ENCODE data around the gene RAB31.
"Not testable (repeated sequence)": the region's sequence is repeated elsewhere in the genome, so short reads cannot be mapped to it uniquely, and the experiment has no call there.

Gene RAB31

GRCh38 chr18:9869715-9870430 is 161.8 kb downstream of the RAB31 start:
- no peak for DNase-seq

DNA sequence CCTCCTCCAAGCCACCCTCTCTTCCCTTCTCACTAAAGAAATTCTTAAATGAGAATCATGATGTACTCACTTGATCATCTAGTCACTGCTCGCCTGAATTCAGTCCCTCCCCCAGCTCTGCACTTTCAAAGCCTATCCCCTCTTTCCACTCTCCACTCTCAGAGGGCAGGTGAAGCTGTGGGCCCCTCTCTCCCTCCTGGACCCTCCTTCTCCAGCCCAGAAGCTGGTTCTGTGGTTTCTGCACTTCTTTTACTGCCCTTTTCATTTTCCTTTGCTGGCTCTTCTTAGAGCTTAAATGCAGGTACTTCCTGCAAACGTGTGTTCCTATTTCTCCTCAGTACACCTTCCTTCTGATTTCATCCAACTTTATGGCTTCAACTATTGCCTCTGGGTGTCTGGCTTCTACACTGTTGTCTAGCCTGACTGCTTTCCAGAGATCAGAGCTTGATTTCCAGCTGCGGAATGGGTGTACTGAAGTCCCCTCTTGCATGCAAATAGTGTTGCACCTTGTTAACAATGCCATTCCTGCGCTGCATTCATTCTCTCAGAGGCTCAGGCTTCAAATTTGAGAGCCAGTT is 162.4 kb downstream of the RAB31 start:
- DNase-seq: no peak

DNA sequence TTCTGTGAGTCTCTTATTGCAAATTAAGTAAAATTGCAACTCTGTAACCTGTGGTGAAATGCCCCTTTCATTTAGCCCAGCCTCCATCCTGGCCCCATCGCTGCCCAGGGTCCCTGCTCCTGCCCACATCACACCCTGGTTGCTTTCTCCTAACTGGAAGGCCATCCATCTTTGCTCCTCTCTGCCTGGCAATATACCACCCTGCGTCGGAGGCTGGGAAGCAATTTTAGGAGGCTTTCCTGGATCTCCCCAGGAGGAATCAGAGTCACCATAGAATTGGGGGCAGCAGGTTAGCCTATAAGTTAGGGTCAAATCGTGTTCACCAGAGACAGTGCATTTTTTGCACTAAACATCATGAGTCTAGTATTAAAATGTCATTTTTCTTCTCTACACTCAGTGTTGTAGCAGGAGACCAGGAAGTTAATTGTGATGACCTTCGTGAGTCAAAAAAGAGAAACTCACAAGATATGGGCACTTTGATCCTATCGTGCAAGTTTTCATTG is 163.2 kb downstream of the RAB31 start:
- no peak for DNase-seq

DNA sequence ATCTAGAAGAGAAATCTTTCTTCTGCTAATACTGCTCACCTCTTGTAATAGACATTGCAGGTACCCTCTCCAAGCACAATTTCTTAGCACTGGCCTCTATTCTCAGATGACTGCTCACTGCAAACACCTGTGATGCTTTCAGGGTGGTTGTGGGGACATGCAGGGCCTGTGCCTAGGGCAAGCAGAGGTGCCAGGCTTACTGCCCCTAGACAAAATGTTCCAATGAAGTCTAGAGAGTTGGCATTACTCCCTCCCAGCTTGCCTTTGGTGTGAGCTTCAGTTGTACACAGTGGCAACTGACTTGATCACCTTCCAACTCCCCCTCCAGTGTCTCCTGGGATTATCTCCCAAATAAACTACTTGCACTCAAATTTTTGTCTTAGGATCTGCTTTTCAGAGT is 164.7 kb downstream of the RAB31 start:
- no peak for DNase-seq

GRCh38 chr18:9874728-9875127 is 166.6 kb downstream of the RAB31 start:
- DNase-seq: no peak

DNA sequence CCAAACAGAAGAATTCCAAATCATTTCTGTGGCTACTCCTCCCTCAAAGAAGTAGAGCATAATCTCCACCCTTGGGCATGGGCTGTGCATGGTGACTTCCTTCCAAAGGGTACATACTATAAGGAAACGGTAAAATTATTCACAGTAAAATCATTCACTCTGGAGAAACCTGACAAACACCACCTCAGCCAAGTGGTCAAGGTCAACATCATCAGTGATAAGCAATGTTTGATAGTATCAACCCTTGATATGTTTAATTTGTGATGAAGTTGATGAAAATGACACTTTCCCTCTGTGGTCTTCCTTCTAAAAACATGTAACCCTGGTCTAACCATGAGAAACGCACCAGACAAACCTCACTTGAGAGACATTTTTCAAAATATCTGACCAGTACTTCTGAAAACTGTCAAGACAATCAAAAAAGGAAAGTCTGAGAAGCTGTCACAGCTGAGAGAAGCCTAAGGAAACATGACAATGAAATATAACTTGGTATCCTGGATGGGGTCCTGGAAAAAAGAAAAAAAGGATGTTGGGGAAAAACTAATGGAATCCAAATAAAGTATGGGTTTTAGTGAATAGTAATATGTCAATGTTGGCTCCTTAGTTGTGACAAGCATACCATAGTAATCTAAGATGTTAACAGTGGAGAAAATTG is 168.2 kb downstream of the RAB31 start:
- DNase-seq: no peak

DNA sequence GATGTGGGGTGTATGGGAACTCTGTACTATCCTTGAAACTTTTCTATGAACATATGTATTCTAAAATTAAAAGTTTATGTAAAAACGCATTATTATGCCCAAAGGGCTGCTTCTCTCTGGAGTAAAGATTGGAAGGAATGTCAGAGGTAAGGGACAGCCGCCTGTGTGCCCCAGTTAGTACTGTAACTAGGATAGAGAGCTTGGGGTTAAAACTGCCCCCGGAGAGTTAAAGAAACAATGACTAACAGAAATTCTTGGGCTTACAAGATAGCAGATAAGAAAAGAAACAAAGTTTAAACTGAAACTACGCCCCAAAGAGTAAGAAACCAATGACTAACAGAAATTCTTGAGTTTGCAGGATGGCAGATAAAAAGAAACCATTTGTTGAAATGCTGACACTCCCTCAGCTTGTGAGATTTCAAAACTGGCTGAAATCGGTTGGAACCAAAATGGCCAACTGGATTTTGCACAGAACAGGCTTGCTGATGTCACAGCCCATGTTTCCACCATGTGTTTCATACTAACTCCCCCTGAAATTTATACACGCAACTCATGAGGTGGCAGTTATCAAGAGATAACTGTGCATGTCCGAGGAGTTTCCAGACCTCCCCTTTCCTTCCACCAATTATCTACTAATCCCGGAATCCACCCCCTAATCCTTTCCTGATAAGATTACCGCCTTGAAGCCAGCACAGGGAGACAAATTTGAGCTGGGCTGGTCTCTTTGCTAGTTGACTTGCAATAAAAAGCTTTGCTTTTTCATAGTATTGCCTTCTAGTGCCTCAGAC is 169.0 kb downstream of the RAB31 start:
- DNase-seq: no peak

- no peak for DNase-seq
Measured at GRCh38 chr18:9877655-9878014, 169.5 kb downstream of the RAB31 start.

DNA sequence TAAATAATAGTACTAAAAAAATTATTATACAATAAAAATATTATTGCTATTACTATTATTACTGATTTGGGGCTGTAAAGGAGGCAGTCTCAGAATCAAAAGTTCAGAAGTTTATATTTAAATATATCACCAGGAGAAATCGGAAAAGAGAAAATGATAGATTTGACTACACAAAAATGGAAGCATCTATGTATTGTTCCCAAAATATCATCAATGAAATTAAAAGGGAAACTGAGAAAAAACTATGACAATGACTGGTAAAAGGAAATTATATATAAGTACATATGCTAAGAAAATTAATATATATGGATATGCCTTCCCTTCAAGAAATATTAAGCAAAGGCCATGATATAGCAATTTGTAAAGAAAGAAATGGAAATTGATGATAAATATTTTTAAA is 170.0 kb downstream of the RAB31 start:
- DNase-seq: no peak

DNA sequence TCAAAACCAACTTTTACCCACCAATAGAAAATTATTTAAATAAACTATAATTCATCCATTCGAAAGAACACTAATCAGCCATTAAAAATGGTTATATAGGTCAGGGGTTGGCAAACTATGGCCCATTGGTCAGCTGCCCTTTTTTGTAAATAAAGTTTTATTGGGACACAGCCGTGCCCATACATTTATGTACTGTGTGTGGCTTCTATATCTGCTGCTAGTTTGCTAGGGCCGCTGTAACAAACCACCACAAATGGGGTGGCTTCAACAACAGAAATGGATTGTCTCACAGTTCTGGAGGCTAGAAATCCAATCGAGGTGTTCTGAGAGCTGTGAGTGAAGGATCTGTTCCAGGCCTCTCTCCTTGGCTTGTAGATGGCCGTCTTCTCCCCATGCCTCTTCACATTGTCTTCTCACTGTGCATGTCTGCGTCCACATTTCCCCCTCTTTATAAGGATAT is 170.7 kb downstream of the RAB31 start:
- no peak for DNase-seq

- DNase-seq: no peak
Measured at GRCh38 chr18:9884090-9884489, 176.0 kb downstream of the RAB31 start.

DNA sequence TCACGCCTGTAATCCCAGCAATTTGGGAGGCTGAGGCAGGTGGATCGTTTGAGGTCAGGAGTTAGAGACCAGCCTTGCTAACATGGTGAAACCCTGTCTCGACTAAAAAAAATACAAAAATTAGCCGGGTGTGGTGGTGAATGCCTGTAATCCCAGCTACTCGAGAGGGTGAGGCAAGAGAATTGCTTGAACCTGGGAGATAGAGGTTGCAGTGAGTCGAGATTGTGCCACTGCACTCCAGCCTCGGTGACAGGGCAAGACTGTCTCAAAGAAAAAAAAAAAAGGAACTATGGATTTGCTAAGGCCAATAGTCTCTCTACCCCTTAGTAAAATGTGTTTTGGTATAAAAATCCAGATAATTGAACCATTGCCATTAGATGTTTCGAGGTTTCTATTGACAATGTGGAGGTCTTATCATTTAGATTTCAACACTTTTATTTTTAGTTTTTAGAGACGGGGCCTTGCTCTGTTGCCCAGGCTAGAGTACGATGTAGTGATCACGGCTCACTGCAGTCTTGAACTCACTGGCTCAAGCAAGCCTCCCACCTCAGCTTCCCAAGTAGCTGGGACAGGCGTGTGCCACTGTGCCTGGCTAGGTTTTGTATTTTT is 176.5 kb downstream of the RAB31 start:
- no peak for DNase-seq

DNA sequence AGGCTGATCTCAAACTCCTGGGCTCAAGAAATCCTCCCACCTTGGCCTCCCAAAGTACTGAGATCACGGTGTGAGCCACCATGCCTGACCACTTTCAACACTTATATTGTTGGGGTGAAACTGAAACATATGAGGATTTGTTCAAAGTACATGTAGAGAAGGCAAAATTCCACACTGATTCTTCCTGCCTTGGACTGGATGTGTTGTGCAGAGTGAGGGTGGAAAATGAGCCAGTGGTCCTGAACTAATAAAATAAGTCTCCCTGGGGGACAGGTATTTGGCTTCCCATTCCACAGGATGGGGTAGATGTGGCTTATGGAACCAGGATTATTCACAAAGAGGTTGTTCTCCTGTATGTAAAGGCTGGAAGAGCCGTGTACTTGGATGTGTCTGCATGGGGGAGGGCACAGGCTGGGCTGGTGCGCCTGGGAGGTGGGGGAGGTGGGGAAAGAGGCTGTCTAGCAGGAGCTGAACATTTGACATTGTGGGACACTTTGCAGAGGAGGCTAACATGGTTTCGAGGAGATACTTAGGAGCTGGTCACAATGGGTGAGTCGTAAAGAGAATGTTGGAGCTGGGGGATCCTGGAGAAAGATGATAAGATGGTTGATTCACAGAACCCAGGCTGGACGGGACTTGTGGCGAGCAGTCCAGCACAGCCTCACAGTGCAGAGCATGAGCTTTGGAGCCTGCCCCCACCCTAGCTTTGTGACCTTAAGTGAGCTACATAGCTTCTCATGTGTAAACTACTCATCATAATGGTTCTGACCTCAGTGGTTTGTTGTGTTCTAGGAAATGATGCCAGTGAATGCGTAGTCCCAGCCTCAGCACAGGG is 177.3 kb downstream of the RAB31 start, which contains the start of gene TXNDC2:
Gene TXNDC2 (plus strand): TSS at position 804 of the 835 bp plus-strand sequence. CDS start 708 bp downstream, outside the sequence.
- no peak for DNase-seq

DNA sequence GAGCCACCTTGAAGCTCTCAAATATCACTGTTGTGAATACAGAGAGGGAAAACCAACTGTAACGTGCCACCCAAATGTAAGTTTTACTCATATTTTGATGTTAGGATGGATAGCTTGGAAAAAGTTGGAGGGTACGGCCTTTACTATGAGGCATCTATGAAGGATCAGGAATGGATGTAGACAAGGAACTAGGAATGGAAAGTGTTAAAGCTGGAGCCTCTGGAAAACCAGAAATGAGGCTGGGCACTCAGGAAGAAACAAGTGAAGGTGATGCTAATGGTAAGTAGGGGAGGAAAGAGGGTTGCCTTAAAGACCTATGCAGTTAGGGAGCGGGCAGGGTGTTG is 177.9 kb downstream of the RAB31 start:
- no peak for DNase-seq

DNA sequence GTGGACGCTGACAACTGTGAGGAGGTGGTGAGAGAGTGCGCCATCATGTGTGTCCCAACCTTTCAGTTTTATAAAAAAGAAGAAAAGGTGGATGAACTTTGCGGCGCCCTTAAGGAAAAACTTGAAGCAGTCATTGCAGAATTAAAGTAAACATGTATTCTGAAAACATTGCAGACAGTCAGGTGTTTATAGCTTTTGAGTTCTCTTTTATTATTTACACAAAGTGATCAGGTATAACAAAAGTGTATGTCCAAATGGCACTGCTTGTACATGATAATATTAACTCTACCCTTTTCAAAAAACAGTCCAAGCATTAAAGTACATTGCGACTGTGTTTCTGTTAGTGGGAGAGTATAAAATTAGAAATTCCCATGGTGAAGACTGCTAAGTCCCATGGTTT is 179.9 kb downstream of the RAB31 start:
- no peak for DNase-seq

- no peak for DNase-seq
Measured at GRCh38 chr18:9890196-9890595, 182.1 kb downstream of the RAB31 start.

- DNase-seq: no peak
Measured at GRCh38 chr18:9890957-9891356, 182.9 kb downstream of the RAB31 start.

GRCh38 chr18:9891515-9891914 is 183.4 kb downstream of the RAB31 start:
- DNase-seq: not testable (repeated sequence)

- no peak for DNase-seq
Measured at GRCh38 chr18:9894454-9895068, 186.5 kb downstream of the RAB31 start.

DNA sequence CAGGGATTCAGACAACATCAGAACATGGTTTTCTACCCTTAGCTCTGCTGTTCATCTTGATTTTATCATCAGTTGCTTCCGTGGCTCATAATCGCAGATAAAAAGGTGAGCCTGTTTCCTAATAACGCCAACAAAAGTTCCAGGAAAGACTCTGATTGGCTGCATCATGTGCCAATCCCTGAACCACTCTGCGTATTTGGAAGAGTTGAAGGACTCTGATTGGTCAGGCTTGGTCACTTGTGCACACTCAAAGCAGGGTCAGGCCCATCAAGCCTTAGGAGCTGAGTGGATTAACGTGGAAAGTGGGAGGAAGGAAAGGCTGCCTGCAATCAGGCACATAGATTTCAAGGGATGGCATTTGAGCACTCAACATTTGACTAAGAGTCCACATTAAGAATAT is 189.0 kb downstream of the RAB31 start:
- no peak for DNase-seq

DNA sequence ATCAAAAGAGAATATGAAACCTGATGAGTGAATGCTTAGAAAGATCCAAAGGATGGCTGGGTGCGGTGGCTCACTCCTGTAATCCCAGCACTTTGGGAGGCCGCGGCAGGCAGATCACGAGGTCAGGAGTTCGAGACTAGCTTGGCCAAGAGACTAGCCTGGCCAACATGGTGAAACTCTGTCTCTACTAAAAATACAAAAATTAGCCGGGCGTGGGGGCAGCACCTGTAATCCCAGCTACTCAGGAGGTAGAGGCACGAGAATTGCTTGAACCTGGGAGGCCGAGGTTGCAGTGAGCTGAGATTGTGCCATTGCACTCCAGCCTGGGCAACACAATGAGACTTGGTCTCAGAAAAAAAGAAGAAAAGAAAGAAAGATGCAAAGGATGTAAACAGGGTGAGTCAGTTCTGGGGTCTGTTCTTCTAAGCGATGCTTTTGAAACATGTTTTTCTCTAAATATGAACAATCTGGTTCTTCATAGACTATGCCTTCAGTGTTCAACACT is 189.7 kb downstream of the RAB31 start:
- not testable (repeated sequence) for DNase-seq

All from CD4-positive, alpha-beta T cell treated with Interleukin-10 for 1 hour (primary cell).